ENCODE data around the gene ACSF3.

The ACSF3 gene

DNA sequence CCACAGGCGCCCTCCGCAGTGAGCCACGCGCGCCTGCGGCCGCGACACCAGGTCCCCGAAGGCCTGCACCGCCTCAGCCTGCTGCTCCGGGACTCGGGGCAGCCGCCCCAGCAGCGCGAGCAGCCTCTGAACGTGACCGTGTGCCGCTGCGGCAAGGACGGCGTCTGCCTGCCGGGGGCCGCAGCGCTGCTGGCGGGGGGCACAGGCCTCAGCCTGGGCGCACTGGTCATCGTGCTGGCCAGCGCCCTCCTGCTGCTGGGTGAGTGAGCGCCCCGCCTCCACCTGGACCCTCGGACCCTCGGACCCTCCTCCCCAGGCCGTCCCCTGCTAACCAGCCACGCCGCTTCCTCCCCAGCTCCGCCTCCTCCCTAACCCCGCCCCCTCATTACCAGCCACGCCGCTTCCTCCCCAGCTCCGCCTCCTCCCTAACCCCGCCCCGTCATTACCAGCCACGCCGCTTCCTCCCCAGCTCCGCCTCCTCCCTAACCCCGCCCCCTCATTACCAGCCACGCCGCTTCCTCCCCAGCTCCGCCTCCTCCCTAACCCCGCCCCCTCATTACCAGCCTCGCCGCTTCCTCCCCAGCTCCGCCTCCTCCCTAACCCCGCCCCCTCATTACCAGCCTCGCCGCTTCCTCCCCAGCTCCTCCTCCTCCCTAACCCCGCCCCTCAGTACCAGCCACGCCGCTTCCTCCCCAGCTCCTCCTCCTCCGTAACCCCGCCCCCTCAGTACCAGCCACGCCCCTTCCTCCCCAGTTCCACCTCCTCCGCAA lies 98.7 kb downstream of the ACSF3 start:
- DNase-seq, result peak; percentile 95

DNA sequence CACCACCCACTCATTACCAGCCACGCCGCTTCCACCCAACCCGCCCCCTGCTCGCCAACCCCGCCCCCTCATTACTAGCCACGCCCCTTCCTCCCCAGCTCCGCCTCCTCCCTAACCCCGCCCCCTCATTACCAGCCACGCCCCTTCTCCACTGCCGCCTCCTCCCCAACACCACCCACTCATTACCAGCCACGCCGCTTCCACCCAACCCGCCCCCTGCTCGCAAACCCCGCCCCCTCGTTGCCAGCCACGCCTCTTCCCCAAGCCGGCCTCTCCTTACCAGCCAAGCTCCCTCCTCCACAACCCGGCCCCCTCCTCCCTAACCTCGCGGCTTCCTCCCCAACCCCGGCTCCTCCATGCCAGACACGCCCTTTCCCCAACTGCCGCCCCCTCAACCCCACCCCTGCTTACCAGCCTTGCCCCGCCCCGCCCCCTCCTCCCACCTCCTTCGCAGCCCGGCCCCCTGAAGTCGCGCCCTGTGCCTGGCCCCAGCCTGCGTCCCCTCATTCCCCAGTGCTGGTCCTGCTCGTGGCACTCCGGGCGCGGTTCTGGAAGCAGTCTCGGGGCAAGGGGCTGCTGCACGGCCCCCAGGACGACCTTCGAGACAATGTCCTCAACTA lies 99.4 kb downstream of the ACSF3 start:
- peak; percentile 86 for DNase-seq

DNA sequence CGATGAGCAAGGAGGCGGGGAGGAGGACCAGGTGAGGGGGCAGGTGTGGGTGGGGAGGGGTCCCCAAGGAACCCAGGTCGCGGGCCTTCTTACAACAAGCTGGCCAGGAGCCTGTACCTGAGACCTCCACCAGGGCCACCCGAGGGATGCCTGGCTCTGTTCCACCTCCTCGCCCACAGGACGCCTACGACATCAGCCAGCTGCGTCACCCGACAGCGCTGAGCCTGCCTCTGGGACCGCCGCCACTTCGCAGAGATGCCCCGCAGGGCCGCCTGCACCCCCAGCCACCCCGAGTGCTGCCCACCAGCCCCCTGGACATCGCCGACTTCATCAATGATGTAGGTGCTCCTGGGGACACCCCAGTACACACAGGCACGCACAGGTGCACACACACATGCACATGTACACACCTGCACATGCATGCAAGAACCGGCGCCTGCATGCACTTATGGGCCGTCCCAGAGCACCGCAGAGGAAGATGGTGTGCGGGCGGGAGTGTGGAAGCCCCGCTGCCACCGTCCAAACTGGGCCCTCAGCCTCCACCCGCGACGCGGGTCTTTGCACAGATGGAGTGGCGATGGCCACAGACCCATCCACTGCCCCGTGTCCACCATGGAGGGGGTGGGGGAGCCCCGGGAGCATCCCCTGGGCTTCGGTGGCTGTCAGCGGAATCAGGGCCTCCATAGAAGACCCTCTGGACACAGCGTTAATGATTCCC lies 100.1 kb downstream of the ACSF3 start:
- DNase-seq, result peak; percentile 49

DNA sequence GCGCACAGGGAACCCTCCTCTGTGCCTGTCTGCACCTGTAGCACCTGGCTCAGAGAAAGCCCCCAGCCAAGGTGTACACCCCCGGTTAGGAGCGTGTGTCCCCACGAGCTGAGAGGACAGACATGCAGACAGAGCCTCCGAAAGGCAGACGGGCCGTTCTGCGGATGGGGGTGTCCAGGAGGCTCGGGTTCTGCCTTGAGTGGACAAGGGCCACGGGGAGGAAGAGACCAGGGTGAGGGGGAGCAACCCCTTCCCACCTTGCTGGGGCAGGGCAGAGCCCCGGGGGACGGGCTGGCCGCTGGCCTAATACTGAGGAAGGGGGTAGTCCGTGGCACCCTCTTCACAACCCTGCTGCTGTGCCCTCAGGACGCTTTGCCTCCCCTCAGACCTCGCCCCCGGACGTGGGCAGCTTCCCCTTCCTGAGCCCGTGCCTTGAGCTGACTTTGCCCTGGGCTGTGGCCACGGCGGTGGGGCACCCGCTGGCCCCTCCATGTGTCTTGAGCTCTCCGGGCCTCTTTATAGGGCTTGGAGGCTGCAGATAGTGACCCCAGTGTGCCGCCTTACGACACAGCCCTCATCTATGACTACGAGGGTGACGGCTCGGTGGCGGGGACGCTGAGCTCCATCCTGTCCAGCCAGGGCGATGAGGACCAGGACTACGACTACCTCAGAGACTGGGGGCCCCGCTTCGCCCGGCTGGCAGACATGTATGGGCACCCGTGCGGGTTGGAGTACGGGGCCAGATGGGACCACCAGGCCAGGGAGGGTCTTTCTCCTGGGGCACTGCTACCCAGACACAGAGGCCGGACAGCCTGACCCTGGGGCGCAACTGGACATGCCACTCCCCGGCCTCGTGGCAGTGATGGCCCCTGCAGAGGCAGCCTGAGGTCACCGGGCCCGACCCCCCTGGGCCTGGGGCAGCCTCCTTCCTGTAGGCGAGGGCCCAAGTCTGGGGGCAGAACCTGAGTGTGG lies 101.0 kb downstream of the ACSF3 start:
- DNase-seq, result peak; percentile 23

DNA sequence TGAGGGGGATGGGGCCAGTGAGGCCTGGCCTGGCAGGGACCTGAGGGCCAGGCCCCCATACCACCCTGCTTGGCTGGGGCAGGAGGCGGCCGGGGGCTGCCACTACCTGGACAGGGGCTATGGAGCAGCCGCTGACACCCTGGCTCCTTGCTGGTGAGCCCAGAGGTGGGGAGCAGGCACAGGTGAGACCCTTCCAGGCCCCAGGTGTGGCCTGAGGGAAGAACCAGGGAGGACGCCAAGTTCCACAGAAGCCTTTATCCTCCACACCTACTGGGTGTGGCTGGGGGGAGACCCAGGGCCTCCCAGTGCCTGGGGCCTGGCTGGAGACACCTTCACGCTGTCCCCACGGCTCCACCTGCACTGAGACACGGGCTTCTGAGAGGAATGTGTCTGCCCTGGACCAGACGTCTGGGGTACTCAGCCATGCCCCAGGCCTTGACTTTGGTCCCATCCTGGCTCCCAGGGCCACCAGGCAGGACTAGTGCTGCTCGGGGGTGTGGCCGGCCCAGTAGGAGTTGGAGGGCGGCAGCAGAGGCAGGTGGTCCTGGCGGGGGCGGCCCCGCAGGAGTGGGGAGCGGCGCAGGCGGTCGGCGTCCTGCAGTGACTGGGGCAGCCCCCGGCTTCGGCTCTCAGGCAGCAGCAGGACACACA lies 102.0 kb downstream of the ACSF3 start:
- peak; percentile 23 for DNase-seq

DNA sequence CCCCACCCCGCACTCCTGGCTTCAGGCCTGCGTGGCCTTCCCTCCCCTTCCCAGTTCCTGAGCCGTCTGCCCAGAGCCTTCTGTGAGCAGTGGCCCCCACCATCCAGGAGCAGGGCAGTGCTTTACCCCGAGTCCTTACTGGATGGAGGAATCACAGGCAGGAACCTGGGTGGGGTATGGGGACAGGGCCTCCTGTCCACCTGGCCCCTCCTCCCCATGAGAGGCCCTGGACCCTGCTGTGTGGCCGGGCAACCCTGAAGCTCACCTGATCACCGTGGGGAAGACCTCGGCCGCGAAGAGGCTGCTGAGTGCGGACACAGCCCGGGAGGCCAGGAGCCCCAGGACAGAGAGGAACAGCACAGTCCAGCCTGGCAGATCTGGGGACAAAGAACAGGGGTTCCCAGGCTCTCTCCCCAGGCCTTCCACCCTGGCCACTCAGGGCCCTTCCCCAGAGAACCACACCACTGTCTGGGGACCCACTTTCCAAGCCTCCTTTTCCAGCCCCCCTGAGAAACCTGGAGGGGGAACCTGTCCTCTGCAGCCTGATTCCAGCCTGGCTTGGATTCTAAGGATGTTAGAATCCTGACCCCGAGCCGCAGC lies 103.5 kb downstream of the ACSF3 start:
- DNase-seq, result peak; percentile 17

DNA sequence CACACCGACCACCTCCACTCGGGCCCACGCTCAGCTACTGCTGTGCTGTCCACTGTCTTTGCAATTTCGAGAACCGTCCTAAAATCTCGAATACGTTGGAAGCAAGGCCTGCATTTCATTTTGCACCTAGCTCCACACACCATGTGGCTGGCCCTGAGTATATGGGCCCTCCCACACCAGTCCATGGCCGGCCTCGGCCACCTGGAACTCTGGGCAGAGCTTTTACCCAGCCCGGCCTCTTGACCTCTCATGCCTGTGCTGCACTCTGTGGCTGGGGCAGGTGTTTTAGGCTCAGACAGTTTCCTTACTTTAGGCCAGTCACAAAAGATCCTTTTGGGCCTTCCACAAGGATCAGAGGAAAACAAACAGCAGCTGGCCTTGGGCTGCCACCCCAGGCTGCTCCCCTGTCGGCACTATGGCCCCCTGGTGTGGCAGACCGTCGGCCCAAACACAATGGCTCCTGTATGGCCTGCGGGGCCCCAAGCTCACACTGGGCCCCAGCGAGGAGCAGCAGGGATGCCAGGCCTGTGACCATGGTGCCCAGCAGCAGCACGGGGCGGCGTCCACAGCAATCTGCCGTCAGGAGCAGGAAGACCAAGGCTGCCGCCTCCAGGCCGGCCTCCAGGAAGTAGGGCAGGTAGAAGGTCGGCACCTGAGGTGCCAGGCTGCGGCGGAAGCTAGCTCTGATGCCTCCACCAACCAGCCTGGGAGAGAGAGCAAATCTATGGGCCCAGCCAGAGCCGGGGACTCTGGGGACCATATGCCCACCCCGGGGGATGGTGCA lies 104.2 kb downstream of the ACSF3 start:
- peak; percentile 21 for DNase-seq

DNA sequence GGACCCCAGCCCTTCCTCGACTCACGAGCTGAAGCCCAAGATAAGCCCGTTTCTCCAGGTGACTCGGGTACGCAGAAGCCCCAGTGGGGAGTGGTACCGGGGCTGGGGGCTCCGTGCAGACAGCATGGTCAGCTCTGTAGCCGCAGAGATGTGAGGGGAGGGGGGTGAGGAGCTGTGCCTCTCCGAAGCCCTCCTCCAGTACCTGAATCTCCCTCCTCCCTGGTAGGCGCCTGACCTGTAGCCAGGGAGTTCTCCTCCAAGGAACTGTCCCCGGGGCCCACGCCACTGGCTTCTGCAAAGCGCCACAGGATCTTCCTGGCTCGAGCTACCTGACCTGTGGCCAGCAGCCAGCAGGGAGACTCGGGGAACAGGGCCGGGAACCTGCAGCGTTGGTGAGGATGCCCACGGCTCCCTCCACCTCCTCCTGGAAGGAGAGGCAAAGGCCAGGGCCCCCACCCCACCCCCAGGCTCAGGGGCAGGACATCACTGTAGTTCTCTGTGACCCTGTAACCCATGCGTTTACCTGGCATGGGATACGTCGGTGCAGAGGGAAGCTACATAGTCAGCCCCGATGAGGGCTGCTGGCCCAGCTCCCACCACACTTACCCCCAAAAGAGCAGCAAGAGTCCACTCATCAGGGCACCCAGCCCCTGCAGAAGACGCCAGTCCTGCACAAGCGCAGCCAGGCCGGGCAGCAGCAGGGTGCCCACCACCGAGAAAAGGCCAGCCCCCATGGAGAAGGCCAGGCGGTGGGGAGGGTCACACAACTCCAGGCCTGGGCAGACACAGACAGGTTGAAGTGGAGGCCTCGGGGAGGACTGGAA lies 105.0 kb downstream of the ACSF3 start:
- DNase-seq, result peak; percentile 30

DNA sequence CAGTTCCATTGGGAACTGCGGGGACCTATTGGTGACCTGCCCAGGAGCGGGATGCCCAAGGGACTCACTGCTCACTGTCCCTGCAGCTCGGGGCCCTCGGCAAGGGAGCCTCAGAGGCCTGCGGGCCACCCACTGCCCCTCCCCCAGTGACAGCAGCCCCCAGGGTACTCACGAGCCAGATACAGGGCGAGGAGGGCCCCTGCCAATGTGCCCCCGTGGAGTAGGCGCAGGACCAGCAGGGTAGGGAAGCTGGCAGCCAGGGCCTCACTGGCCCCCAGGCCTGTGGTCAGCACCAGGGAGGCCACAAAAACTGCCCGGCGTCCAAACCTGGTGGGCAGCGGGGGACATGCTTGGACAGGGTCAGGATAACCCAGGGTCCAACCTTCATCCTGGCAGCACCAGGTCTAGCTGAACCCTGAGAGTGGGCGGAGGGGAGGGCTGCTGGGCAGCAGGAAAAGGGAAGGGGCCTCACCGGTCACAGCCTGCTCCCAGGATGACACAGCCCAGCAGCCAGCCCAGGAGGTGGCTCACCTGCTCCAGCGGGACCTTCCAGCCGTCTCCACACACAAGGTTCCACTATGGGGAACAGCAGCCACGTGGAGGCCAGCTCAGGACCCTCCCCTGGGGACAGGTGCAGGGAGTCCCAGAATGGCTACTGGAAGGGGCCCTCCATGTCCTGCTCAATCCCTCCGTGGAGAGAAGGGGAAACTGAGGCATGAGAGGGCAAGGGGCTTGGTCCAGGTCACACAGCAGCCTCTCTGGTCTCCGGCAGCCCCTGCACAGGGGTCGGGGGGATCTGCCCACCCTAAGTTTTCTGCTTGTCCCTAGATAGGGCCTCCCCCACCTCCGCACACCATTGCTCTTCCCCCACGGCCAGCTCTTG lies 105.8 kb downstream of the ACSF3 start:
- DNase-seq, result peak; percentile 19

DNA sequence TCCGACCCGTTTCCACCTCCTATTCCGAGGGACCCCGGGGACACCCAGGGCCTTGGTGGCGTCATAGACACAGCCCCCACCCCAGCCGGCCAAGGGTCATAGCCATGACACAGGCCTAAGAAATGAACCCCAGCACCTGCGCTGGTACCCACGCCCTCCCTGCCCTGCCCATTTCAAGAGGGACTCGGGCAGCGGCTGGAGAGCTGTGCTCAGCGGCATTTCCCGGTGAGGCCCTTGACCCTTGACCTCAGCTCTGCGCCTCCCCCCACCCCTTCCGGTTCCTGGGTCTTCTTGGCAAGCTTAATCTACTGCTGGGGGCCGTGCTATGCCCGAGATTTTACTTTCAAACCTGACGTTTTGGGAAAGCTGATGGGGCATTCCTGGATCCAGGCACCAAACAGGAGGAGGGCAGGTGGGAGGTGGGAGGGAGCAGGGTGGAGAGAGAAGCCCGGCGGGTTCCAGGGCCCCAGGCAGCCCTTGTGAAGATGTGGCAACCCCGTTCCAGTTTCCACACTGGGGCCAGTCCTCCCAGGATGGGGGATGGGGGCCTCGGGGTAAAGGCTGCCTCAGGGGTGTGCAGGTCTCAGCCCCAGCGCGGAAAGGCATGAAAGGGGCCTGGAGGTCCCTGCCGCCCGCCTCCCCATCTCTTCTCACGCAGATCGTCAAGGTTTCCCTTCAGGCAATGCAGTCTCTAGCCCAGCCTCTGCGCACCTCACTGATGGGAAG lies 106.6 kb downstream of the ACSF3 start, which contains the start of gene SLC22A31:
SLC22A31 (minus strand) TSS at position 414 of the 726 bp plus-strand sequence; CDS start at position 378, 36 bp downstream.
- DNase-seq, result peak; percentile 28

DNA sequence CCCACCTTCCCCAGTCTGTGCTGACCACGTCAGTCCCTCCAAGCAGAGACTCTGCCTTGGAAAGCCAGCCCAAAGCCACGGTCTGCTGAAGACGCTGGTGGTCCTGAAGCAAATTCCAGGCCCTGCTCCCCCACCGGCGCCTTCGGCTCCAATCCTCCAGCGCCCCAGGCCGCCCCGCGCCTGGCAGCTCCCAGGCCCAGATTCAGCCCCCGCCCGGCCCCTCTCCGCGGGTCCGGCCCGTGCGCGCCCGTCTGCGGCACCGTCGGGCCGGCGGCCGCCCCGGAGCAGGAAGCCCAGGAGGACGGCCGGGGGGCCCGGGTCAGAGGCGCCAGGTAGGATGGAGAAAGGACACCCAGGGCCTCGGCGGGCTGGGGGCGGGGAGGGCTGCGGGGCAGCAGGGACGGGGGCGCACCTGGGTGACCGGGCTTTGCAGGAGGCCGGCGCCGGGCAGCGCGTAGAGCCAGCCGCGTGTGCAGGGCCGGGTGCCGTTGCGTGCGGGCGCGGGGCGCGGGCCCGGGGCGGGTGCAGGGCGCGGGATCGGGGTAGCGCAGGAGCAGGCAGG lies 107.3 kb downstream of the ACSF3 start:
- DNase-seq, result peak; percentile 17

DNA sequence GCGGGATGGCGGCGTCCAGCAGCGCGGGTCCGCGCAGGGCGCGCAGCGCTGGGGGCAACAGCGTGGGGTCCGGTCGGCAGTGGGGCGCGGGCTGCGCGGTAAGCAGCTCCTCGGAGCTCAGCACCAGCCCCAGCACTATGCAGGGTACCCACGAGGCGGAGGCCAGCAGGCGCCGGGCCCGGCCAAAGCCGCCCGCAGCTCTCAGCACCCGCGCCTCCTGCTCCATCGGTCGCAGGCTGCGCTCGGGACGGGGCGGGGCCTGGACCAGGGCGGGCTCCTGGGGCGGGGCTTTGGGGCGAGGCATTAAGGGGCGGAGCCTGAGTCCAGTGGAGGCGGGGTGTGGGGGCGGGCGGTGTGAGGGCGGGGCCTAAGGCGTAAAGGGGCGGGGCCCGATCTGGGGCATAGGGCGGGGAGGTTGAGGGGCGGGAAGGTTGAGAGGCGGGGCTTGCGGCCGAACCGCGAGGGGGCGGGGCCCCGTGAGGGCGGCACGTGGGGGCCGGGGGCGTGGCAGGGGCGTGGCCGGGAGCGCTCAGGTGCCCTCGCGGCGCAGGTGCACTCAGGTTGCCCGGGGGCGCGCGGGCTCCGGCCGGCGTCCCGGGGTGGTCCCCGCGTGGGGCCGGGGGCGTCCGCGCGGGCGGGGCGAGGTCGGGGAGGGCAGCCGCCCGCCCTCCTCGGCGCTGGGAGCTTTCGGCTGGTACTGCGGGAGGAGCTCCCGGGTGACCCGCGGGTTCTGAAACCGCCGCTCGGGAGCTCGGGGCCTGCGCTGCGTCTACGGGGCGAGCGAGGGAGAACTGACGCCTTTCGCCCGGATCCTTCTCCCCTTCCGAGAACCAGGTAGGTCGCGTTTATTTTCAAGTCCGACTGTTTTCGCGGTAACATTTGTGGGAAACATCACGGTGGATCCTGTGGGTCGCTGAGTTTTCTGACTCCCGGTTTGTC lies 108.1 kb downstream of the ACSF3 start:
- DNase-seq, result peak; percentile 78

DNA sequence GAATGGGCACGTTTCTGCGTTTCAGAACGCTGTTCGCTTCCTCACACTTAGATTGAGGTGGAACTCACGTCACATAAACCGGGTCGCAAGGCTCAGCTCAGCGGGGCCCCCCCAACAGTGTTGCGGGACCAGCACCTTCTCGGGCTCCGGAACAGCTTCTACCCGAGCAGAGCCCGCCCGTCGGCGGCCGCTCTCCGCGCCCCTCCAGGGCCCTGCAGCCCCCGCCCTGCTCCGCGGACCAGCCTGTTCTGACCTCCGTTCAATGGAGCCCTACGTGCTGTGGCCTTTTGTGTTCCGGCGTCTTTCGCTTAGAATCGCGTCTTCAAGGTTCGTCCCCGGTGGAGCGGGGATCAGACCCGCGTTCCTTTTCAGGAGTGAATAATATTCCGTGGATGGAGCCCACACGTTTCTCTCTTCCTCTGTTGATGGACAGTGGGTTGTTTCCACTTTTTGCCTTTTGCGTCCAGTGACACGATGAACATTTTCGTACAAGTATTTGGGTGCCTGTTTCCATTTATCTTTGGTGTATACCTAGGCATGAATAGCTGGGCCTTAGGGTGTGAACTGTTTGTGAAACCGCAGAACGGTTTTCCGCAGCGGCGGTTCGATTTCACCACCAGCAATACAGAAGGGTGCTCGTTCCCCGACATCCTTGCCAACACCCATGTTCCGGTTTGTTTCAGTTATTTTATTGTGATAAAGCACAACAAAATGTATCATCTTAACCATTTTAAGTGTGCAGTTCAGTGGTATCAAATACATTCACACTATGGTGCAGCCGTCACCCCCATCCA lies 109.0 kb downstream of the ACSF3 start:
- DNase-seq, result no peak
